ENCODE data around the gene RBMS1. TPM values are rescaled to one million over a fixed set of nuclear protein-coding genes. Genes with fewer than 3 reads are reported as not detected.

Gene RBMS1
- total and polyA plus RNA-seq, 4 donors = 7.9 to 23.5 (median 15.5) TPM

DNA sequence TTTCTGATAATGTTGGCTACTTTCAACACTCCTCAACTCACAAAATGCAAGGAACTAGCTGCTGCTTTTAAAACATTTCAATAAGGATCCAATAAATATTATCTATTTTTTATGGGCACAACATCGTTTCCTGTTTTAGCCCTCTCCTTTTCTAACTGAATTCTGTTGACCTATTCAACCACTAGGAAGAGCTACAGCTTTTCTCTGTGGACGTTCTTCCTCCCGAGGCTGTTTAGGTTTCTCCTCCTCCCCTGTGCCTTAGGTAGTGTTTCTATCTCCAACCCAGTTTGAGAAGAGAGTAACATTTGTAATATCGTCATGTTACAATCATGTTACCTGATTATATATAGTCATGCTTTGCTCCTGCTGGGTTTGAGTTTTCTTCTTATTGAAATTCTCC is 202.2 kb downstream of the RBMS1 start:
- no peak for DNase-seq (ENCODE audit: low spot score)
- no peak overlapping the region for H3K9ac ChIP-seq (ENCODE audit: low read depth in 1 of 2, low read length in 2 of 2)
- H3K4me3 ChIP-seq (ENCODE audit: low read depth in 1 of 3, low read length in 3 of 3) = no peak overlapping the region
- TF ChIP-seq REST (IDR thresholded peaks at IDR 0.05) = no peak
- no peak for TF ChIP-seq RXRA (IDR thresholded peaks at IDR 0.05)
- TF ChIP-seq TAF1 (conservative IDR thresholded peaks at IDR 0.05) = no peak
- no peak for TF ChIP-seq ZBTB33 (IDR thresholded peaks at IDR 0.05)
- no peak for TF ChIP-seq NR2F2 (IDR thresholded peaks at IDR 0.05)
- no peak for TF ChIP-seq SP1 (IDR thresholded peaks at IDR 0.05)
- TF ChIP-seq YY1 (IDR thresholded peaks at IDR 0.05) = no peak
- no peak for TF ChIP-seq HNF4A (conservative IDR thresholded peaks at IDR 0.05)
- TF ChIP-seq EGR1 (IDR thresholded peaks at IDR 0.05; ENCODE audit: low read depth in 2 of 2) = no peak
- no peak for TF ChIP-seq HNF4G (IDR thresholded peaks at IDR 0.05)
- TF ChIP-seq FOXA1 (IDR thresholded peaks at IDR 0.05) = no peak
- no peak for TF ChIP-seq RAD21 (IDR thresholded peaks at IDR 0.05)
- TF ChIP-seq, protein P1, sequence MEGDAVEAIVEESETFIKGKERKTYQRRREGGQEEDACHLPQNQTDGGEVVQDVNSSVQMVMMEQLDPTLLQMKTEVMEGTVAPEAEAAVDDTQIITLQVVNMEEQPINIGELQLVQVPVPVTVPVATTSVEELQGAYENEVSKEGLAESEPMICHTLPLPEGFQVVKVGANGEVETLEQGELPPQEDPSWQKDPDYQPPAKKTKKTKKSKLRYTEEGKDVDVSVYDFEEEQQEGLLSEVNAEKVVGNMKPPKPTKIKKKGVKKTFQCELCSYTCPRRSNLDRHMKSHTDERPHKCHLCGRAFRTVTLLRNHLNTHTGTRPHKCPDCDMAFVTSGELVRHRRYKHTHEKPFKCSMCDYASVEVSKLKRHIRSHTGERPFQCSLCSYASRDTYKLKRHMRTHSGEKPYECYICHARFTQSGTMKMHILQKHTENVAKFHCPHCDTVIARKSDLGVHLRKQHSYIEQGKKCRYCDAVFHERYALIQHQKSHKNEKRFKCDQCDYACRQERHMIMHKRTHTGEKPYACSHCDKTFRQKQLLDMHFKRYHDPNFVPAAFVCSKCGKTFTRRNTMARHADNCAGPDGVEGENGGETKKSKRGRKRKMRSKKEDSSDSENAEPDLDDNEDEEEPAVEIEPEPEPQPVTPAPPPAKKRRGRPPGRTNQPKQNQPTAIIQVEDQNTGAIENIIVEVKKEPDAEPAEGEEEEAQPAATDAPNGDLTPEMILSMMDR (IDR thresholded peaks at IDR 0.05; ENCODE audit: low read depth, low read length, missing input control) = no peak
- TF ChIP-seq ATF3 (IDR thresholded peaks at IDR 0.05) = no peak
- no peak for TF ChIP-seq FOXA2 (IDR thresholded peaks at IDR 0.05)
- H3K36me3 ChIP-seq (ENCODE audit: control insufficient read depth in 4 of 4, insufficient read depth in 3 of 4, low read depth in 1 of 4, low read length in 3 of 4) = no peaks in the 10 kb centered on the region
- 76% methylated on average over 4 of the region's 4 CpGs for WGBS
- no peaks in the 10 kb centered on the region for H3K4me1 ChIP-seq (ENCODE audit: control insufficient read depth in 4 of 4, insufficient read depth in 4 of 4, low read length in 3 of 4)
- no peak overlapping the region for H3K27ac ChIP-seq (ENCODE audit: low read depth in 1 of 2, low read length in 2 of 2)
- no peaks in the 10 kb centered on the region for H3K27me3 ChIP-seq (ENCODE audit: control insufficient read depth in 4 of 4, insufficient read depth in 4 of 4, low read length in 3 of 4)
- no peaks in the 10 kb centered on the region for H3K9me3 ChIP-seq (ENCODE audit: control insufficient read depth in 4 of 4, low read length in 3 of 4)

DNA sequence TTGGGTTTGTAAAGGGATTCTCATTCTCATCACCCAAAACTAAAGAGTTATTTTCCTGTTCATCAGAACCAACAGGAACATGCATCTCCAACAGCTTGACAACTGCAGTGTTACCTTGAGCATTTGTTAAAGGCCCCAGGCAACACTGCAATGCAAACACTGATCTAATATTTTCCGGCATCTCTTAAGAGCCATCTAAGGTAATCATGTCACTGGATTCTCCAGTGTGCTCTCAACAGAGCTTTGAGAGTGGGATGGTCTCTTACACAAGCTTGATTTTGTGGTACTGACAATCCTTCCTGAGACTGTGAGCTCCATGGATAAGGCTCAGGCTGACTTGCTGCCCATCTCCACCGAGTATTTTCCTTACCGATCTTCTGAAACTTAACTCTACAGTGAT is 203.0 kb downstream of the RBMS1 start:
- Histone ChIP-seq H3K4me1 (ENCODE audit: control insufficient read depth in 4 of 4, insufficient read depth in 4 of 4, low read length in 3 of 4) (no peaks in the 10 kb centered on the region), H3K27ac (ENCODE audit: low read depth in 1 of 2, low read length in 2 of 2) (no peak overlapping the region), H3K4me3 (ENCODE audit: low read depth in 1 of 3, low read length in 3 of 3) (no peak overlapping the region), H3K9me3 (ENCODE audit: control insufficient read depth in 4 of 4, low read length in 3 of 4) (no peaks in the 10 kb centered on the region), H3K36me3 (ENCODE audit: control insufficient read depth in 4 of 4, insufficient read depth in 3 of 4, low read depth in 1 of 4, low read length in 3 of 4) (no peaks in the 10 kb centered on the region), H3K9ac (ENCODE audit: low read depth in 1 of 2, low read length in 2 of 2) (no peak overlapping the region), H3K27me3 (ENCODE audit: control insufficient read depth in 4 of 4, insufficient read depth in 4 of 4, low read length in 3 of 4) (no peaks in the 10 kb centered on the region)
- TF ChIP-seq HNF4A (conservative IDR thresholded peaks at IDR 0.05) (no peak), RXRA (IDR thresholded peaks at IDR 0.05) (no peak), ZBTB33 (IDR thresholded peaks at IDR 0.05) (no peak), TAF1 (conservative IDR thresholded peaks at IDR 0.05) (no peak), FOXA2 (IDR thresholded peaks at IDR 0.05) (no peak), EGR1 (IDR thresholded peaks at IDR 0.05; ENCODE audit: low read depth in 2 of 2) (no peak), YY1 (IDR thresholded peaks at IDR 0.05) (no peak), REST (IDR thresholded peaks at IDR 0.05) (no peak), FOXA1 (IDR thresholded peaks at IDR 0.05) (no peak), RAD21 (IDR thresholded peaks at IDR 0.05) (no peak), SP1 (IDR thresholded peaks at IDR 0.05) (no peak)
- DNase-seq (ENCODE audit: low spot score) = no peak
- 95% methylated on average over 3 of the region's 3 CpGs for WGBS
